ENCODE results near the gene GALNTL6. TPM values are rescaled to one million over a fixed set of nuclear protein-coding genes. Genes with fewer than 3 reads are reported as not detected.
"Not testable (repeated sequence)": the region's sequence is repeated elsewhere in the genome, so short reads cannot be mapped to it uniquely, and the experiment has no call there.

The GALNTL6 gene
- total RNA-seq, 1 donor from 2014 or later: 0.22 TPM

- ATAC-seq: no peak
- intact Hi-C loops (cut with DNase I): no loop called here
- DNase-seq (ENCODE audit: low spot score): no peak
These were observed 853.6 kb downstream of the GALNTL6 start for GRCh38 chr4:172666711-172667368.

DNA sequence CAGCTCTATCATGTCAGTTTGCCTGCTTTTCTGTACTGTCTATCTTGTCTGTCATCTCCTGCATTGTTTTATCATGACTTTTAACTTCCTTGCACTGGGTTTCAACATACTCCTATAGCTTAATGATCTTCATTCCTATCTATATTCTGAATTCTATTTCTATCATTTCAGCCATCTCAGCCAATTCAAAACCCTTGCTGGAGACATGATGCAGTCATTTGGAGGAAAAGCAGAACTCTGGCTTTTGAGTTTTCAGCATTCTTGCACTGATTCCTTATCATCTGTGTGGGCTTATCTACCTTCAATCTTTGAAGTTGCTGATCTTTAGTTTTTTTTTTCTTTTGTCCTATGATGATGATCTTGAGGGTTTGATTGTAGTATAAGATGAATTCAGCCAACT is 861.6 kb downstream of the GALNTL6 start:
- intact Hi-C loops (cut with DNase I): no loop called here

GRCh38 chr4:172675232-172675631 is 862.0 kb downstream of the GALNTL6 start:
- intact Hi-C loops (cut with DNase I): no loop called here
- no peak for ATAC-seq
- DNase-seq (ENCODE audit: low spot score): no peak

More for the DNA sequence above, 861.6 kb downstream of the GALNTL6 start:
- DNase-seq (ENCODE audit: low spot score) (no peak), ATAC-seq (no peak)

DNA sequence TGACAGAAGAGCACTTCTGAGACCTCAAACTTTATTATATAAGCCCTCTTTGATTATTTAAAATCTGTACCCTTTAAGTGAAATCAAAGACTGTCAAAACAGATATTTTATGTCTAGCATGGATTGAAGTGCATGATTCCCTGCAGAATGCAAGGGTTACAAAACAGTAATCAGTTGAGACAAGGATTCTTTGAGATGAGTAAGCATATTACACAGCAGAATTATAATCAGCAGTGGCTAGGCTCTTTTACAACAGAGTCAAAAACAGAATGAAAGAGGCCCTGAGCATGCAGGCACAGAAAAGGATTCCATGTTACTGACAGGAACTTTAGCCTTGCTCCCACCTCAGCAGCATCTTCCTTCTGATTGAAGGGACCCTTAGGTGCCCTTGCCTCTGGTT is 867.5 kb downstream of the GALNTL6 start:
- intact Hi-C loops (cut with DNase I): no loop called here
- DNase-seq (ENCODE audit: low spot score): no peak
- no peak for ATAC-seq

- ATAC-seq (no peak), DNase-seq (ENCODE audit: low spot score) (no peak)
- intact Hi-C loops (cut with DNase I): no loop called here
These were observed 869.8 kb downstream of the GALNTL6 start for GRCh38 chr4:172683021-172683420.

- ATAC-seq (no peak), DNase-seq (ENCODE audit: low spot score) (no peak)
- intact Hi-C loops (cut with DNase I): no loop called here
These were observed 872.8 kb downstream of the GALNTL6 start for GRCh38 chr4:172686021-172686420.

DNA sequence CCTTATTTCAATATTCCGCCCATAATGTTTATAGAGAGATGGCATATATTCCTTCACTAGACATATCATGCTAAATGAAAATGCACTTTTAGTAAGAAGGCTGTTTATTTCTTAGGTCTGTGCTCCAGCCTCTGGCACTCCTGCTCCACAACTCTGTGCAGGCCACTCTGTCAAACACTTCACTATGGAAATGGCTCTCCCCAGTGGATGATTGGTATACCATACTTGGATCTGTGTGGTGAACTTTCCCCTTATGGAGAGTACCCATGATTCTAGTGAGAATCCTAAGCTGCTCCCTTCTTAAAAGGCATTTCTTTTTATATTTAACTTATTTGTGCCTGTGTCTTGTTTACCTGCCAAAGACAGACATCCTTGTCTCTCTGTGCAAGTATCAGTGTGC is 875.3 kb downstream of the GALNTL6 start:
- intact Hi-C loops (cut with DNase I): no loop called here
- DNase-seq (ENCODE audit: low spot score) (no peak), ATAC-seq (no peak)

DNA sequence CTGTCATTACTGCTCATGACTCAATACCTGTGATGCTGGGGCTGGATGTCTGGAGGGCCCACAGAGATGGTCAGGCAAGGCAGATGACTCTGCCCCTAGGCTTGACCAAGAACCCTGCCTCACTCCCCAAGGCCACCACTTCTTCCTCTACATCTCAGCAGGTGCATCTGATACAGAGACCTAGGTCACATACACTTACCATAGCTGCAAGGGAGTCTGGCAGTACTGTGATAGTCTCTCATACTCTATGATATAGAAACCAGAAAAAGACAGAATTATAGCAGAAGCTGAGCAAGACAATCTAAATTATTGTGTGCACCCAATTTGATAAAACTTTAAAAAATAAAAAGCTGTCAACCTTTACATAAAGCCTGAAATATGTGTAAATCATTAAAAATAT is 878.3 kb downstream of the GALNTL6 start:
- intact Hi-C loops (cut with DNase I): no loop called here
- ATAC-seq (no peak), DNase-seq (ENCODE audit: low spot score) (no peak)

GRCh38 chr4:172692701-172693100 is 879.5 kb downstream of the GALNTL6 start:
- no peak for ATAC-seq
- intact Hi-C loops (cut with DNase I): no loop called here
- no peak for DNase-seq (ENCODE audit: low spot score)

DNA sequence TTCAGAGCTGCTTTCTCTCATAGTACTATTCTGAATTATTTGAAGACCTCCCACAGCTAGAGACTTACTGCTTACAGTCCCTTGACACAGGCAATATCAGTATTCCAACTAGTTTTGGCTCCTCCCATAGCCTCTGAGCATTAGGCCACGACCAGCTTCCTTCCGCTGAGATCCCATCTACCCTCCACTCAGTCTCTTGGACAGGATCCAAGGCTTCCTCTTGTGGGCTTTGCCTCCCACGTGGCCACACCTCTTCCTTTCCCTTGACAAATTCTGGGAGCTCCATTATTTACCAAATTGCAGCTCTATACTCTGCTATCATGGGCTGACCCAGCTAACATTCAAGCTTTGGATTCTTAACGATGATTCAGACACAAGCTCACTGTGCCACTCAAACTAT is 885.1 kb downstream of the GALNTL6 start:
- no peak for ATAC-seq
- no peak for DNase-seq (ENCODE audit: low spot score)
- intact Hi-C loops (cut with DNase I): no loop called here

- intact Hi-C loops (cut with DNase I): no loop called here
- ATAC-seq (no peak), DNase-seq (ENCODE audit: low spot score) (no peak)
These were observed 892.4 kb downstream of the GALNTL6 start for GRCh38 chr4:172705565-172705964.

GRCh38 chr4:172706000-172706399 is 892.8 kb downstream of the GALNTL6 start:
- intact Hi-C loops (cut with DNase I): no loop called here
- DNase-seq (ENCODE audit: low spot score): no peak
- ATAC-seq: no peak

- intact Hi-C loops (cut with DNase I): no loop called here
- DNase-seq (ENCODE audit: low spot score): no peak
- ATAC-seq: no peak
These were observed 894.4 kb downstream of the GALNTL6 start for GRCh38 chr4:172707622-172708021.

- intact Hi-C loops (cut with DNase I): no loop called here
- ATAC-seq: no peak
- DNase-seq (ENCODE audit: low spot score): no peak
These were observed 895.0 kb downstream of the GALNTL6 start for GRCh38 chr4:172708184-172708583.

- intact Hi-C loops (cut with DNase I): no loop called here
- no peak for ATAC-seq
- no peak for DNase-seq (ENCODE audit: low spot score)
These were observed 896.2 kb downstream of the GALNTL6 start for GRCh38 chr4:172709376-172709775.

DNA sequence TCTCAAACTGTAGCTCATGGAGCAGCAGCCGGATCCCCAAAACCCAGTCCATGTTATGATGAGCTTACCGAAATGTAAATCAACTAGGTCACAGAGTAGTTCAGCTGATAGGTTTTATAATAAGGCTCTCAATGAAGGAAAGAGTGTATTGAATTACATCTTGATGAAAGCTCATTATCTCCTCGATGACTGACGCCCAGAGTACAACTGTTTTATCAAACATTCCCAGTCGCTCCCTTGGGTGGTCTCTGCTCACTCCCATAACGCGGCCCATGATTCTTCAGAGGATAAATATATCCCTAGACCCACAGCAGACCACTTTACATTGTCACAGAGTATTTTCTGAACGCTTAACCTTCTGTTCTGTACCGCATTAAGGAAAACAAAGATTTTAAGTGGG is 903.1 kb downstream of the GALNTL6 start:
- no peak for ATAC-seq
- DNase-seq (ENCODE audit: low spot score): no peak
- intact Hi-C loops (cut with DNase I): no loop called here

DNA sequence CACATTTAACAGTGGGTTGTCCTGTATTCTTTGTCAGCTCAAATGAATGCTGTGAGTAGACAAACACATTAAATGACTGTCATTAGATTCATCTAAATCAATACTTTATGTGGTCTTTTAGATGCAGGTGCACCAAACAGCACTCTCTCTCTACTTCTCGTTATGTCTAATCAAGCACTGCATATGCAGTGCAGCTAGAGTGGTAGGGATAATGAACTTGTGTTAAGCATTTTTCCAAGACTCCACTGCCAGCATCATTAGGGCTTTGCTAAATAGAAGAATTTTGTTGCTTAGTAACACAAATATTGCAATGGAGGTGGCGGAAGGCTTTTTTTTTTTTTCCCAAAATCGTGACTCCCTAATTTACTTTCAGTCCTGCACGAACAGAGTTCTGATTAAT is 908.5 kb downstream of the GALNTL6 start:
- ATAC-seq (no peak), DNase-seq (ENCODE audit: low spot score) (no peak)
- intact Hi-C loops (cut with DNase I): no loop called here

DNA sequence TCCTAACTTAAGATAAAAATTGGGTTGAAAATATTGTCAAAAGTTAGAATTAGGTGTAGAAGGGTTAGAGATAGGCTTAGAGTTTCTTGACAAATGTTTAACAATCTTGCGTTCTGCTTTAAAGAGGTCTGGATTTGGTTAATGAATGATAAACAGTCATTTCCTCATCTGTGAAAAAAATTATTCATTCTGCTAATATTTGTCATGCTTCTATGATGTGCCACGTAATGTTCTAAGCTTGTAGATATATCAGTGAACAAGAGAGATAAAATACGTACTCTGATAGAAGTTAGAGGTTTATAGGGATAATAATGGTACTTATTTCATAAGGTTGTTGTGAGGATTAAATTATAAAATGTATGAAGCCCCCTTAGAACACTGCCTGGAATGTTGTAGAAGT is 912.4 kb downstream of the GALNTL6 start:
- no peak for ATAC-seq
- DNase-seq (ENCODE audit: low spot score): no peak
- intact Hi-C loops (cut with DNase I): no loop called here

DNA sequence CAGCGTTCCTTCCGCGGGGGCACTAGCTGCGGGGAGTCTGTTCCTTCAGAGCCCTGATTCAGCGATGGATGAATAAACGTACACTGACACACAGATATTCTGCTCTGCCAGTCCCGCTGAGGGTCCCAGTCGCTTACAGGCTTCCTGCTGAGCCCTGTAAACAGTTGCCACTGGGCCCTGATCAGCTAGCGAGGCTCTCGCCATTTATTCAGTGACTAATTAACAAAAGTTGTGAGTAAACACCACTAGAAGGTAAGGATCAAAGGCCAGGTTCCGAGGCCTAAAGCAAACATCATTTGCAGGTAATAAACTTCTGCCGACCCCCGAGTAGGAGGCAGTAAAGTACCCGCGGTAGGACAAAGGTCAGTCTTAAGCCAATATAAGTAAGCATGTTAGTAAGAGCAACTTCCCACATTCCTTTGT is 912.8 kb downstream of the GALNTL6 start:
- ATAC-seq (no peak), DNase-seq (ENCODE audit: low spot score) (no peak)
- intact Hi-C loops (cut with DNase I): no loop called here

DNA sequence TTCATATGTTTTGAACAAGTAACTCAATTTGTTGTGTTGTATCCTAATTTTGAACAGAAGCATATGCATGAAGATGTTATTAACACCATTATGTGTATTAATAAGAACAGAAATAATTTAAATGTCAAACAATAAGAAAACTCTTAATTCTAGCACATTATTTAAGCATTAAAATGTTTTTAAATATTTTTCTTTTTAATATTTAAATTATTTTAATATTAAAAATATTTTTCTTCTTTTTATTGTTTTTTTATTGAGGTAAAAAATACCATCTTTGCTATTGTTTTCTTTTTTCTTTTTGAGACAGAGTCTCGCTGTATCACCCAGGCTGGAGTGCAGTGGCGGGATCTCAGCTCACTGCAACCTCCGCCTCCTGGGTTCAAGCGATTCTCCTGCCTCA is 914.4 kb downstream of the GALNTL6 start:
- DNase-seq (ENCODE audit: low spot score): no peak
- no peak for ATAC-seq
- intact Hi-C loops (cut with DNase I): no loop called here

- DNase-seq (ENCODE audit: low spot score); ATAC-seq; intact Hi-C loops (cut with DNase I): not testable (repeated sequence)
These were observed 920.4 kb downstream of the GALNTL6 start for GRCh38 chr4:172733645-172734044.
